PFSK-1 (cell line): ENCODE data around the gene RNF31.

ENCODE experiments used
- POLR2AphosphoS5 ChIP-seq: IDR thresholded peaks from 2 replicates; pipeline ENCODE4 v1.6.1; 2012; ENCODE audit warnings: low read depth, mild to moderate bottlenecking, control low read depth, low read length, moderate library complexity
- SIN3A ChIP-seq: IDR thresholded peaks from 2 replicates; pipeline ENCODE4 v1.6.1; 2012; ENCODE audit warnings: mild to moderate bottlenecking, low read length, moderate library complexity, borderline replicate concordance; ENCODE audit not compliant: insufficient read depth
- TAF1 ChIP-seq: IDR thresholded peaks from 2 replicates; pipeline ENCODE4 v1.6.1; 2012; ENCODE audit warnings: low read length, control low read depth, borderline replicate concordance; ENCODE audit not compliant: insufficient read depth

- no peak; the same call in 1 of the 2 replicates for TF ChIP-seq POLR2AphosphoS5
- no peak for TF ChIP-seq SIN3A
- no peak for TF ChIP-seq TAF1
These were observed 783 bp upstream of the RNF31 start, which contains the start of gene PSME2 for GRCh38 chr14:24146453-24146977.
